Neutrophil (primary cell): ENCODE measurements around the gene SERPINC1.
A peak's percentile ranks its signal among the peaks of the same experiment; 100 is the strongest.
"Not testable (repeated sequence)": the region's sequence is repeated elsewhere in the genome, so short reads cannot be mapped to it uniquely, and the experiment has no call there.

Experiments
- H3K27ac ChIP-seq: fragments of 200-600 bp; sonication (generic); 2 replicates; pipeline ENCODE4 v1.5.1; 2016; ENCODE audit warnings: mild to moderate bottlenecking, moderate library complexity
- H3K27me3 ChIP-seq: fragments of 200-600 bp; sonication (generic); 2 replicates; pipeline ENCODE4 v1.6.0; 2016; ENCODE audit warnings: mild to moderate bottlenecking
- H3K36me3 ChIP-seq: fragments of 200-600 bp; sonication (generic); 2 replicates; pipeline ENCODE4 v1.5.1; 2017
- H3K4me1 ChIP-seq, 2 experiments: fragments of 200-600 bp in 1 of 2; sonication (generic) in 1 of 2; 1 replicate in 1 of 2; 2 replicates in 1 of 2; pipeline versions ENCODE4 v1.5.1 to v1.6.1; 2013 to 2016; ENCODE audit warnings: low read depth in 1 of 2, low read length in 1 of 2, mild to moderate bottlenecking in 1 of 2, moderate library complexity in 1 of 2; ENCODE audit not compliant: control insufficient read depth in 1 of 2, insufficient read depth in 1 of 2
- H3K4me3 ChIP-seq, 2 experiments: fragments of 200-600 bp in 1 of 2; sonication (generic) in 1 of 2; 1 replicate in 1 of 2; 2 replicates in 1 of 2; pipeline ENCODE4 v1.5.1; 2013 to 2016; ENCODE audit warnings: low read depth in 1 of 2, low read length in 1 of 2, mild to moderate bottlenecking in 1 of 2, moderate library complexity in 1 of 2
- H3K9me3 ChIP-seq: fragments of 200-600 bp; sonication (generic); 2 replicates; pipeline ENCODE4 v1.5.1; 2016
- TF ChIP-seq, protein P1 (sequence below): fragments of 200-600 bp; sonication (generic); IDR thresholded peaks from 2 replicates; pipeline ENCODE4 v1.5.1; 2016; ENCODE audit warnings: antibody characterized with exemption

SERPINC1 gene

DNA sequence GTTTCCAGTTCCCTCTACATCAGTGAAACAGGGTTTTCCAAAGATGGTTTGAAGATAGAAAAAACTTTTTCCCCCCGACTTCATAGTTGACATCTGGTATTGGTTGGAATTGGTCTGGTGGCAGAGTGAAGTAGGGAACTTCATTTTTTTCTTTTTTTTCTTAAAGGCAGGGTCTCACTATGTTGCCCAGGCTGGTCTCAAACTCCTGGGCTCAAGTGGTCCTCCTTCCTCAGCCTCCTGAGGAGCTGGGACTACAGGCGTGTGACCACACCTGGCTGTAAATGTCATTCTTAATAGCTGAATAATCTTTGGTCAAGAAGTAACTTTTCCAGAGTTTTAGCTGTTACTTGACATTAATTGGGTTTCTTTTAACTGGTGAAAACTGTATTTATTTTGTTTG lies 27.2 kb downstream of the SERPINC1 start:
- Histone ChIP-seq H3K4me3 (no peak overlapping the region), H3K27ac (no peak overlapping the region), H3K4me1 (peaks cover 46 to 52% of the 10 kb centered on the region in 2 experiments), H3K27me3 (no peaks in the 10 kb centered on the region), H3K36me3 (peaks cover 4% of the 10 kb centered on the region), H3K9me3 (no peaks in the 10 kb centered on the region)
- TF ChIP-seq, protein P1, sequence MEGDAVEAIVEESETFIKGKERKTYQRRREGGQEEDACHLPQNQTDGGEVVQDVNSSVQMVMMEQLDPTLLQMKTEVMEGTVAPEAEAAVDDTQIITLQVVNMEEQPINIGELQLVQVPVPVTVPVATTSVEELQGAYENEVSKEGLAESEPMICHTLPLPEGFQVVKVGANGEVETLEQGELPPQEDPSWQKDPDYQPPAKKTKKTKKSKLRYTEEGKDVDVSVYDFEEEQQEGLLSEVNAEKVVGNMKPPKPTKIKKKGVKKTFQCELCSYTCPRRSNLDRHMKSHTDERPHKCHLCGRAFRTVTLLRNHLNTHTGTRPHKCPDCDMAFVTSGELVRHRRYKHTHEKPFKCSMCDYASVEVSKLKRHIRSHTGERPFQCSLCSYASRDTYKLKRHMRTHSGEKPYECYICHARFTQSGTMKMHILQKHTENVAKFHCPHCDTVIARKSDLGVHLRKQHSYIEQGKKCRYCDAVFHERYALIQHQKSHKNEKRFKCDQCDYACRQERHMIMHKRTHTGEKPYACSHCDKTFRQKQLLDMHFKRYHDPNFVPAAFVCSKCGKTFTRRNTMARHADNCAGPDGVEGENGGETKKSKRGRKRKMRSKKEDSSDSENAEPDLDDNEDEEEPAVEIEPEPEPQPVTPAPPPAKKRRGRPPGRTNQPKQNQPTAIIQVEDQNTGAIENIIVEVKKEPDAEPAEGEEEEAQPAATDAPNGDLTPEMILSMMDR = no peak

DNA sequence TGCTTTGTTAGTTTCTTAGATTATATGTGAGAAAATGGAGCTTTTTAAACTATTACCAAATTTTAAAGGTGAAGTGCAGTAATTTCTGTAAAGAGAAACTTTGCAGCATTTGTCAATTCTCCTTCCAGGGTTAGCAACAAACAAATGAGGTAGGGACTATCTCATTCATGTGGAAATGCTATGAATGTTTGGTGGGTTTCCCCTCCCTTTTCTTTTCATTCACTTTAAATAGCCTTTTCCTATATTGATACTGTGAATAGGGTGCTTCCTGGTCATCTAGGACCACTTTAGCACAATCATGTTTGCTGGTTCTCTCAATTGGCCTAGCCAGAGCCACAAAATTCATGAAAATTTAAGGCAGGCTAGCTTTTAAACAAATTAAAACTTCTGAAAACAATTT lies 28.4 kb downstream of the SERPINC1 start:
- Histone ChIP-seq H3K4me1 (peaks cover 49 to 56% of the 10 kb centered on the region in 2 experiments), H3K27ac (peak overlapping the region; percentile 84), H3K27me3 (no peaks in the 10 kb centered on the region), H3K36me3 (peaks cover 4% of the 10 kb centered on the region), H3K4me3 (no peak overlapping the region), H3K9me3 (no peaks in the 10 kb centered on the region)
- TF ChIP-seq, protein P1 = no peak

DNA sequence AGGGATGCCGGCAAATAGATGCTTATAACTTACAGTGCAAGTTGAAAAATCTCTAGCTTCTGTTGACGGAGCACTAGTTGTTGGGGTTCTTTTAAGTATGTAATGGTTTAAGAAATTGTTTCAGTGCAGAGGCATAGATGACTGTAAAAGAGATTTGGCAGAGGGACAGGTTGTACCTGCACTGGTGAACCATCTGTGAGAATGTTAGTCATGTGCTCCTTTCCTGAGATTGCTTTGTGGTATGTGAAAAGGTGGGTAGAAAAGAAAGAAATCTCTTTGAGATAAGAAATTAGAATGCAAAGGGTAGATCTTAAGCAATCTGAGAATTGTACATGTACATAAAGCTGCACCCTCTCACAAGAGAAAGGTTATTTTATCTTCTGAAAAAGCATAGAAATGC lies 29.5 kb downstream of the SERPINC1 start:
- TF ChIP-seq, protein P1 = no peak
- Histone ChIP-seq H3K36me3 (peaks cover 4% of the 10 kb centered on the region), H3K4me1 (peaks cover 53 to 60% of the 10 kb centered on the region in 2 experiments)

DNA sequence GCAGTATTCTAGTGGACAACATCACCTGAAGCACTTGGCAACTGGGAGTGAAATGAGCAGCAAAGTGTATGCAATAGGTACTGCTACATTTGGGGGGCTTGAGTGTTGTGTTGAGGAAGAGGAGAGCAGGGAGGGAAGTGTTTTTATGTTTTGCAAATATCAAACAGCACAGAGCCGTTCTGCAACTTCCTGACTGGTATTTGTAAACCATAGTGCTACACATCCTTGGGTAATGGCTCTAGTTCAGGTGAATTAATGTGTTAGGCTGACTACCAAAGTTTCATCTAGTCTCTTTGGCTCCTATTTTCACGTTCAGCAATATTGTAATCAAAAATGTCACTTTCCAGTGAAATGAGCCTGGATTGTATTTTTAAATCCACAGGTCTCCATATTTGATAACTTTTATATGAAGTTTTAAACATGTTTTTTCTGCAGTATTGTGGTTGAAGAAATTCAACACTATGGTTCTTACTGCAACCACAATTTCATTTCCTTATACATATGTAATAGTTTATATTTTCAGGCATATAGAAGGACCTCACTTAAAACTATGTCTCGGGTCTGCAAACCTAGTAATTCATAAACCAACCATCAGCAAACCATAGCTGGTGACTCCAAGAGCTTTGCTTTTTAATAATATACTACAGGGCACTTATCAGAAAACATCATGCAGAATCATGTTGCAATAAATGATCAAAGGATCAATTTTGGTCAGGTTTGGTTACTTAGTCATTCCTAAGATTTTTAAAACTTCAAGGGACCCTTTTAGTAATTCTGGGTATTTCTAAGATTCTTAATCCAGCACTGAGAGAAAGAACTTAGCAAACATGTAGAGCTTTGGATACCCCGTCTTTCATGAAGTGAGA lies 30.1 kb downstream of the SERPINC1 start:
- TF ChIP-seq, protein P1 = no peak
- Histone ChIP-seq H3K4me1 (peaks cover 58 to 66% of the 10 kb centered on the region in 2 experiments), H3K36me3 (peaks cover 4% of the 10 kb centered on the region), H3K9me3 (no peaks in the 10 kb centered on the region), H3K27ac (peak overlapping the region; percentile 84), H3K4me3 (peak overlapping the region in 1 of 2 experiments; percentile 19), H3K27me3 (no peaks in the 10 kb centered on the region)

More for the DNA sequence above, 29.5 kb downstream of the SERPINC1 start:
- no peaks in the 10 kb centered on the region for H3K9me3 ChIP-seq
- H3K27me3 ChIP-seq = no peaks in the 10 kb centered on the region
- no peak overlapping the region for H3K4me3 ChIP-seq
- peak overlapping the region; percentile 84 for H3K27ac ChIP-seq

DNA sequence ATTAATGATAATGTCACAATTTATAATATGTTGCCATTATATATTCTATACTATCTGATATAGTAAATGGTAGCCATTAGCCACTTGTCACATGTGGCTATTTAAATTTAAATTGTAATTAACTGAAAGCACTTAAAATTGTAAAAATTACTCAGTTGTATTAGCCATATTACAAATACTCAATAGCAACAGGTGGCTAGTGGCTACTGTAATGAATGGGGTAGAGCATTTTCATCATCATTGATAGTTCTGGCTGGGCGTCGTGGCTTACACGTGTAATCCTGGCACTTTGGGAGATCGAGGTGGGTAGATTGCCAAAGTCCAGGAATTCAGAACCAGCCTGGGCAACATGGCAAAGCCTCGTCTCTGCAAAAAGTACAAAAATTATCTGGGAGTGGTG lies 32.4 kb downstream of the SERPINC1 start:
- Histone ChIP-seq H3K4me3 (no peak overlapping the region), H3K36me3 (peaks cover 7% of the 10 kb centered on the region), H3K9me3 (no peaks in the 10 kb centered on the region), H3K27me3 (no peaks in the 10 kb centered on the region), H3K27ac (peak overlapping the region; percentile 84), H3K4me1 (peaks cover 58 to 70% of the 10 kb centered on the region in 2 experiments)
- TF ChIP-seq, protein P1 = no peak

DNA sequence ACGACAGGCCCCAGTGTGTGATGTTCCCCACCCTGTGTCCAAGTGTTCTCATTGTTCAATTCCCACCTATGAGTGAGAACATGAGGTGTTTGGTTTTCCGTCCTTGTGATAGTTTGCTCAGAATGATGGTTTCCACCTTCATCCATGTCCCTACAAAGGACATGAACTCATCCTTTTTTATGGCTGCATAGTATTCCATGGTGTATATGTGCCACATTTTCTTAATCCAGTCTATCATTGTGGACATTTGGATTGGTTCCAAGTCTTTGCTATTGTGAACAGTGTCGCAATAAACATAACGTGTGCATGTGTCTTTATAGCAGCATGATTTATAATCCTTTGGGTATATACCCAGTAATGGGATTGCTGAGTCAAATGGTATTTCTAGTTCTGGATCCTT lies 36.0 kb downstream of the SERPINC1 start:
- not testable (repeated sequence) for H3K9me3 ChIP-seq, H3K27me3 ChIP-seq, H3K27ac ChIP-seq, H3K4me3 ChIP-seq
- H3K36me3 ChIP-seq = peaks cover 21% of the 10 kb centered on the region
- H3K4me1 ChIP-seq = peaks cover 40 to 48% of the 10 kb centered on the region in 2 experiments
